Cardiac septum (tissue), 1 donor: ENCODE data around the gene PDGFD. TPM values are rescaled to one million over a fixed set of nuclear protein-coding genes. Genes with fewer than 3 reads are reported as not detected.

Experiments
- DNase-seq: peaks from one replicate; pipeline ENCODE4 v3.0.0-alpha.2; 2020; ENCODE audit warnings: low spot score
- intact Hi-C: fragments of 100-400 bp; cut with DNase I; formaldehyde crosslinking; loops from one replicate; pipeline ENCODE4 v1.14.0; 2022
- total RNA-seq: library from RNA; stranded (reverse); fragmentation: NEBNext Ultra II Directional; extraction: Animal tissue kit (Norgen Biotek cat#: 25700); gene quantifications from one replicate; pipeline ENCODE4 v1.2.1, GENCODE V29; 2021
- donor health status: DM: no; HTN: no; CAD: no.

The PDGFD gene
- total RNA-seq, 1 donor from 2014 or later: 19.6 TPM

DNA sequence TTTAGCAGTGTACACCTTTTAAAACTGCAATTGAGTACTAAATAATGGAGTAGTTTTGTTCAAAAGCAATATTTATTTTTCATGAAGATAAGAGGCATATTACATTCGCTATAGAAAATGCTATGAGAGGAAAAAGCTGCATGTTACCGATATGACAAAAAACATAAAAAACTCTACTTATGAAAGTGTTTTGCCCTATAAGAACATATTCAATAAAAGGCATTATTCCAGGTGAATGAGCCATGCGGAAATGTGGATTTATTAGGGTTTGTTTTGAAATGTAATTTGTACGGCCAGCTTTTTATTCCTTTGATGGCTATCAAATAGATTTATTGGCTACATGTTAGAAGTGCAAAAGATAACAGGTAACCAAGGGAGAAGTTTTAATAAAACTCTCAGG lies 256.8 kb downstream of the PDGFD start:
- intact Hi-C loops: no loop called here
- DNase-seq: no peak

DNA sequence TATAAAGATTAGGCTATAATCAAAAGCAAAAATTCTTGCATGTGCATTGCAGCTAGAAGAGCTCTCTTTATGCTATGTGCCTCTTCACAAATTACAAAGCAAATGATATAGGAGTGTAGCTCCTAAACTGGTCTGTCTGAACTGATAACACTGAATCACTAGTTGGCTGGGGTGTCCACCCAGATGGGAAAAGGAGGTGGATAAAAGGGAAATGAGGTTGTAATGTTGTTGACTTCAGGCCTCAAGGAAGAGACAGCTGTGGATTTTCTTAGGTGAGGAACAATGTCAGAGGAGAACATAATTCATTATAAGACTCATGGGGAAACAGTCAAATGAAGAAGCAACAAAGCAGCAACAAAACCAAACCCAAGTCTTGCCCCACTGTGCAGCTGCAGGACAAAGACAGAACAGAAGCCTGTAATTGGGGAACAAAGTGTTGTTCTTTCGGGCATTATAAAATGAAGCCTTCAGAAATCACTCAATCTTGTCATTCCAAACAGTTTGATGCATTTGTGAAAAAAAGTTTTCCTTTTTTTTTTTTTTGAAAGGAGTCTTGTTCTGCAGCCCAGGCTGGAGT lies 257.6 kb downstream of the PDGFD start:
- no peak for DNase-seq

DNA sequence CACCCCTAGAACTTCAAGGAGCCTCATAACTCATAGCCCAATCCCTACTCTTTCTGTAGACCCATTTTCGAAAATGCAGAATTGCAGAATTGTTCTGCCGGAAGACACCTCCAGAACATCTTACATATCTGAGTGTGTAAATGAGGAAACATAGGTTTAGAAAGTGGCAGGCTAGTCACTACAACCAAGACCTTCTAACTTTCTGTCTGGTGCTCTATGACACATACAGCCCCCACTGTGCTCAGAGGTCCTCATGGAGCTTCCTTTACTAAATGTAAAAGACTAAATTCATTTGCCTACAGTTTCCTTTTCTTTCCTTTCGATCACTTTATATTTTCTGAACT lies 259.7 kb downstream of the PDGFD start:
- DNase-seq: no peak
- intact Hi-C loops: no loop called here

More for the DNA sequence above, 257.6 kb downstream of the PDGFD start:
- intact Hi-C loops: no loop called here

DNA sequence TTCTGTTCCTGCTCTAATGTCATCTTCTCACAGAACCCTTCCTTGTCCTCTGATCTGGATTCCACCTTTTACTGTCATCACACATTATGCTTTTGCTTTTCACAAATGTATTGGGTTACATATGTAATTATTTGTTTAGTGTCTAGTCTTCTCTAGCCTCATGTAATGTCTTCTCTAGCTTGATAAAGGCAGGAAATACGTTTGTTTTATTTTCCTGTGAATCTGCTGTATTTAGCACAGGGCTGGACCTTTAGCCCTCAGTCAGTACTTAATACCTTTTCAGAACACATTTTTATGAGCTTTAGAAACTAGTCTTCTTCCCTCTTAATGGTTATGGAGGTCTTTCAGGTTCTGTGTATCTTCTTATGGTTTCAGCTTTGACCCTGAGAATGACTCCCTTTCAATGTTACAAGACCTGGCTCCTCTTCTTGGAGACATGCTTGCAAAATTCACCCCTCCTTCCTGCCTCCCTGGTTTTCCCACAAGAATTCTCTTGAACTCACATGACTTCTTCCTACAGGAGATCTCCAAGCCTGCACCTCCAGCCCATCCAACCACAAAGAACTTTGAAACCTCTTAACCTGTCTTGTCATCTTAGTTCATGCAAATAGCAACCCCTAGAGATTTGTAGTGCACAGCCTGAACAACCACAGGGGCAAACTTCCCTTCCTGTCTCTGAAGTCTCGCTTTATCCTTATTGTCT lies 260.2 kb downstream of the PDGFD start:
- DNase-seq: no peak
- intact Hi-C loops: no loop called here

- DNase-seq: no peak
- intact Hi-C loops: no loop called here
Measured at GRCh38 chr11:103902994-103903393, 261.0 kb downstream of the PDGFD start.

GRCh38 chr11:103901656-103902055 lies 262.3 kb downstream of the PDGFD start:
- intact Hi-C loops: no loop called here
- no peak for DNase-seq

DNA sequence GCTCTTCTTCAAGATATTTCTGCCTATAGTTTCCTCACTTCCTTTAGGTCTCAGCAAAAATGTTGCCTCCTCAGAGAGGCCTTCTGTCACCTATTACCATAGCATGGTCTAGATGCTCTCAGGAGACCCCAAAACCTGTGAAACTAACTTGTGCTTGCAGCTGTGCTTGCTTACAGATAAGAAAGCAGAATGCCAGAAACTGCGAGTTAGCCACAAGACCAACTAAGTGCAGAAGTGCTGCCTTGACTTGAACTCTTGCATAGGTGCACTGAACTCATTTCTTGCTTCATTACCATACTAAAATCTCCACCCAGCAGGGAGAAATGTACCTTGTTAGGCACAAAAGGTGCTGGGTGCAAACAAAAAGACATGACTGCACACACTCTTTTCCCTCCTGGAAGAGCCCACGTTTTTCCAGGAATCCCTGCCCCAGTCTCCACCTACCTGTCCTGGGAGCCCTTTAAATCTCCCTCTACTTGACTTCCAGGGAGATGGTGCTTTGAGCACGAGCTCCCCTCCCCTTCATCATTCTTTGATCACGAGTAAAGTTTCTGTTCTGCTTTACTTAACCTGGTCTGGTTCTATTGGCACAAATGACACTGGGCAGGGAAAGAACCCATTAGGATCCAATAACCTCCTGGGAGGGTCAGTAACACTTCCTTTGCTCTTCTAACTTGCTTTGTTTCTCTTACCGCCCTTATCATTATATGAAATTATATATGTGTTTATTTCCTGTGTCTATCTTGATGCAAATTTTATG lies 265.2 kb downstream of the PDGFD start:
- no peak for DNase-seq
- intact Hi-C loops: no loop called here

- no peak for DNase-seq
- intact Hi-C loops: no loop called here
Measured at GRCh38 chr11:103898065-103898464, 265.9 kb downstream of the PDGFD start.

DNA sequence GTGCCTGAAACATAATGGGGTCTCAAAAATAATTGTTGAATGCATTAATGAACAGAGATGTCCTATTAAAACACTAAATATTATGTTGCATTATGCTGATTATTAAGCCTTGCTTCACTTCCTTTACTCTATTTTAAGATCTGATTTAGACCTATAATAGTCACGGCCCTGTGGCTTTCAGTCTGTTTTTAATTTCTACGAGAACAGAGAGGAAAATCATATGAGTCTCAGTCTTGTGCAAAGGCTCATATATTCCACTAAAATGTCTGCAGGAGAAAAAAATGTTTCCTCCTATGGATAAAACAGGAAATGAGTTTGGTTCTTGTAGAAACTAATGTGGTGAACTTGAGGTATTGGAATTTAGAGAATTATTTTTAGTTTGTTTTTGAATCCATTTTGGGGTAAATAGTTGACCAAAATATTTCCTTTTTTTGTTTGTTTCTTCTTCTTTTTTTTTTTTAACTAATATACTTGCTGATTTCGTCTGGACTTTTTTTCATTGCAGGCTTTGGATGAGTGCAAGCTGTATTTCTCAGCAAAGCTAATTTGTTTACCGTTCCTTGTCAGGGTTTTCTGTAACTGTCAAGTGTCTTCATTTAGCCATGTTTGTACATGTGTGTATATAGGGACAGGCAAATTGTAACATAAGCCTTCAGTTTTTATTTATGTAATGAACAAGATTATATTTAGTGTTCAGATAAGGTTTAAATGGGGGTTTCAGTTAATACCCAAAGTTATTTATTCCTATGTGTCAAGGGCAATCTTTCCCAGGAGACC lies 266.6 kb downstream of the PDGFD start:
- intact Hi-C loops: no loop called here
- DNase-seq: no peak

DNA sequence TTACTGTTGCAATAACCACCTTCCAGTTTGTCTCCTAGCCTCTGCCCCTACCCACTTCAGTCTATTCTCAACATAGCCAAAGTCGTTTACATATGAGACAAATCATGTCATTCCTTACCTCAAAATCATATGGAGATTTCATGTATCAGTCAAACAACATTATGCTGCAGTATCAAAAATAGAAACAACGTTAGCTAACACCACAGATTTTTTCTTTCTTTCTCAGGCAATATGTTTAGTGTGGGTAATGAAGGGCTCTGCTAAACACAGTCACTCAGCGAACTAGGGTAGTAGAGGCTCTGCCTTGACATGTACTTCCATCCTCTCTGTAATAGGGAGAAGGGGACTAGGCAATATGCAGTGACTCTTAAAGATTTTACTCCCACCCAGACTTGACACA lies 268.8 kb downstream of the PDGFD start:
- no peak for DNase-seq
- intact Hi-C loops: no loop called here

GRCh38 chr11:103894673-103895072 lies 269.3 kb downstream of the PDGFD start:
- intact Hi-C loops: no loop called here
- DNase-seq: no peak

- intact Hi-C loops: no loop called here
- DNase-seq: no peak
Measured at GRCh38 chr11:103894034-103894433, 269.9 kb downstream of the PDGFD start.

GRCh38 chr11:103893371-103893770 lies 270.6 kb downstream of the PDGFD start:
- DNase-seq: no peak
- intact Hi-C loops: no loop called here

GRCh38 chr11:103892603-103893002 lies 271.3 kb downstream of the PDGFD start:
- intact Hi-C loops: no loop called here
- no peak for DNase-seq

DNA sequence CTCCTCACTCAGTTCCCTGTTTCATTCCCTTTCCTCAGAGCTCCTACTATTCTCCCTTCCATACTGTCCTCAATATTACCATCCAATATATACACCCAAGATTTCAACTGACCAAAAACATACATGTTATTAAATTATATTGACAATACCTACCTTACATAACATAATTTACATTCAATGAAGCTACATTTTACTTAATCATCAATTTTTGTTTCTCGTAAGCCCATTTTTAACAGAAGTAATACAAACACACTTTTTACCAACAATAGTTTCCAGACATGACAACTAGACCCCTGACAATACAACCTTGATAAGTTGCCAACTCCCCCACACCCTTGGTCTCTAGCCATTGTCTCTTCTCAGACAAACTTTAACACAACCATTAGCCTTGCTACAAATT lies 273.3 kb downstream of the PDGFD start:
- intact Hi-C loops: no loop called here
- no peak for DNase-seq

DNA sequence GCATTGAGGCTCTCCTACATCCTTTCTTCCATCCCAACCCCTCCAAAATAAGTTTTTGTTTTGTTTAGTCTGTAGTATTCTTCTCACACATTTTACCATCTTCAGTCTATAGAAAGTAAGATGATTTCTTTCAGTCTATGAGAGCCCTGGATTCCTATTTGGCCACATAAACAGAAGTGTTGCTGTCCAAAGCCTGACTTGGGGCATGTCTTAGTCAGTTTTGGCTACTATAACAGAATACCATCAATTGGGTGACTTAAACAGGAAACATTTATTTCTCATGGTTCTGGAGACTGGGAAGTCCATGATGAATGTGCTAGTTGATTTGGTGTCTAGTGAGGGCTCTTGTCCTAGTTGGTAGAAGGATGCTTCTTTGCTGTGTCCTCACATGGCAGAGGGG lies 274.3 kb downstream of the PDGFD start:
- DNase-seq: no peak
- intact Hi-C loops: no loop called here

- intact Hi-C loops: no loop called here
- DNase-seq: no peak
Measured at GRCh38 chr11:103888541-103888951, 275.4 kb downstream of the PDGFD start.

- DNase-seq: no peak
- intact Hi-C loops: no loop called here
Measured at GRCh38 chr11:103887001-103887658, 276.8 kb downstream of the PDGFD start.

GRCh38 chr11:103883856-103884255 lies 280.1 kb downstream of the PDGFD start:
- no peak for DNase-seq
- intact Hi-C loops: no loop called here

DNA sequence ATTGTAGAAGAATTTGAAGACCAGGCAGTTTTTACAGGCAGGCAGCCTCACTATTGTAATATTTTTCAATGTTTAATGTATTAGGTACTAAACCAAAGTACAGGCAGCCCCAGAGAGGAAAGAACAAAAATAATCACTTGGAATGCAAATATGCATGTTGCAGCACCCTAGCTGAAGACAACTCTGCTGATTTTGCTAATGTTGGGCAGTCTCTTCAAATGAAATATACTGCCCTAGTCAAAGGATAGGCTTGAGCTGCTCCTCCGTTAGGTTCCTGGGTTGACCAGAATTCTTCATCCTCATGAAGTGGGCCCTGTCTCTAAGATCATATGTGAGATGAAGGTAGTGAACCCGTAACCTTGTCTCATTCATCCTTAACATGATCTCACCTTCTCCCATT lies 280.7 kb downstream of the PDGFD start:
- intact Hi-C loops: no loop called here

More for the DNA sequence above, 280.7 kb downstream of the PDGFD start:
- no peak for DNase-seq
